K562 (cell line): ENCODE measurements around the gene ADCY1. TPM values are rescaled to one million over a fixed set of nuclear protein-coding genes. Genes with fewer than 3 reads are reported as not detected.

ENCODE experiments used
- ATAC-seq: fragments of 200-7000 bp; cut with Tn5 transposase; 3 replicates; pipeline ENCODE4 v1.9.1; 2020; ENCODE audit warnings: moderate library complexity
- BruUV-seq: library from RNA; stranded (reverse); fragments of 400-500 nt; replicated peaks from 2 replicates; lab custom pipeline; 2021; lab: Mats Ljungman, UMichigan
- CTCF ChIA-PET: fragments of 300-600 bp; formaldehyde crosslinking; extraction: SDS; loops from one replicate; lab custom pipeline; 2021; ENCODE audit warnings: low intra/inter-chr PET ratio; lab: Yijun Ruan, JAX
- POLR2A ChIA-PET: fragments of 300-600, 350-650 bp; sonication (Branson Sonifier 250); formaldehyde crosslinking; extraction: SDS; loops from one replicate; lab custom pipeline; 2021; ENCODE audit warnings: antibody characterized with exemption, inconsistent platforms; lab: Yijun Ruan, JAX
- DNase-seq, 4 experiments: peaks; one replicate each; pipeline versions ENCODE4 v3.0.0 to v3.0.0-alpha.2; 2011 to 2018; ENCODE audit warnings: low spot score in 3 of 4, mixed read lengths in 3 of 4; ENCODE audit errors: extremely low read depth in 1 of 4
- FAIRE-seq: peaks from 2 replicates; lab custom pipeline; 2011; peaks lifted over from hg19 to GRCh38; lab: Jason Lieb, UNC
- H2AFZ ChIP-seq: 2 replicates; pipeline ENCODE4 v1.6.0; 2011; ENCODE audit warnings: low read depth, low read length, control low read depth, inconsistent platforms
- H3K27ac ChIP-seq: fragments of 200-600 bp; 3 replicates; pipeline ENCODE4 v1.8.0; 2011; ENCODE audit warnings: low read depth, mild to moderate bottlenecking, control low read depth, inconsistent platforms, low read length, moderate library complexity, mixed read lengths; ENCODE audit errors: extremely low read depth
- H3K27me3 ChIP-seq, 2 experiments: fragments of 300-600 bp in 1 of 2; 2 replicates in 1 of 2; 3 replicates in 1 of 2; pipeline versions ENCODE4 v1.6.0 to v1.8.0; 2011; ENCODE audit warnings: inconsistent platforms in 2 of 2, low read length in 2 of 2, mild to moderate bottlenecking in 1 of 2, mixed read lengths in 1 of 2, moderate library complexity in 1 of 2; ENCODE audit not compliant: control insufficient read depth in 2 of 2, insufficient read depth in 2 of 2
- H3K36me3 ChIP-seq: fragments of 300-600 bp; 3 replicates; pipeline ENCODE4 v1.8.0; 2011; ENCODE audit warnings: mild to moderate bottlenecking, low read length, inconsistent platforms; ENCODE audit not compliant: control insufficient read depth, insufficient read depth
- H3K4me1 ChIP-seq, 2 experiments: fragments of 200-600 bp in 1 of 2; replicated peaks in 1 of 2; 2 replicates in 1 of 2; 3 replicates in 1 of 2; pipeline versions ENCODE4 v1.5.1 to v1.8.0; 2011; ENCODE audit warnings: inconsistent platforms in 2 of 2, low read length in 2 of 2, mild to moderate bottlenecking in 1 of 2, mixed read lengths in 1 of 2, moderate library complexity in 1 of 2; ENCODE audit not compliant: control insufficient read depth in 2 of 2, insufficient read depth in 2 of 2
- H3K4me2 ChIP-seq: 2 replicates; pipeline ENCODE4 v1.6.1; 2011; ENCODE audit warnings: low read length, control low read depth, inconsistent platforms, mixed read lengths; ENCODE audit not compliant: insufficient read depth
- H3K4me3 ChIP-seq: fragments of 200-600 bp; sonication (generic), shearing (Covaris generic); 2 replicates; pipeline ENCODE4 v1.5.1; 2016; ENCODE audit warnings: control low read depth, inconsistent platforms
- H3K79me2 ChIP-seq: fragments of 200-600 bp; 3 replicates; pipeline ENCODE4 v1.8.0; 2011; ENCODE audit warnings: low read length, inconsistent platforms; ENCODE audit not compliant: control insufficient read depth, insufficient read depth
- H3K9ac ChIP-seq, 2 experiments: 2 replicates each; pipeline versions ENCODE4 v1.6.0 to v1.6.1; 2011; ENCODE audit warnings: low read depth in 2 of 2, low read length in 2 of 2, control low read depth in 1 of 2, inconsistent platforms in 1 of 2, mild to moderate bottlenecking in 1 of 2, mixed read lengths in 1 of 2; ENCODE audit not compliant: insufficient read depth in 1 of 2
- H3K9me1 ChIP-seq: one replicate; pipeline ENCODE4 v1.6.0; 2011; ENCODE audit warnings: inconsistent platforms, mild to moderate bottlenecking, low read length, moderate library complexity; ENCODE audit not compliant: control insufficient read depth, insufficient read depth
- H3K9me3 ChIP-seq: replicated peaks from 2 replicates; pipeline ENCODE4 v1.5.1; 2011; ENCODE audit warnings: low read depth, low read length, inconsistent platforms; ENCODE audit not compliant: control insufficient read depth, insufficient read depth
- H4K20me1 ChIP-seq: replicated peaks from 2 replicates; pipeline ENCODE4 v1.6.1; 2011; ENCODE audit warnings: low read length, inconsistent platforms, mixed read lengths; ENCODE audit not compliant: control insufficient read depth, insufficient read depth
- CCNT2 ChIP-seq: IDR thresholded peaks from 2 replicates; pipeline ENCODE4 v1.6.1; 2011; ENCODE audit warnings: borderline replicate concordance, low read depth, mild to moderate bottlenecking, moderate library complexity, mixed read lengths, low read length; ENCODE audit not compliant: insufficient read length; ENCODE audit errors: extremely low read depth
- CXXC5 ChIP-seq: fragments of 250-450 bp; sonication (Bioruptor Pico); IDR thresholded peaks from 2 replicates; pipeline ENCODE4 v1.8.0; 2022; ENCODE audit warnings: inconsistent platforms, mild to moderate bottlenecking, moderate library complexity
- FOXK2 ChIP-seq, 2 experiments: fragments of 450-650 bp; IDR thresholded peaks in 1 of 2; conservative IDR thresholded peaks in 1 of 2; 2 replicates each; pipeline ENCODE4 v1.6.1; 2016; ENCODE audit warnings: low read depth in 2 of 2, mild to moderate bottlenecking in 1 of 2
- HDAC8 ChIP-seq: fragments of 450-650 bp; IDR thresholded peaks from 2 replicates; pipeline ENCODE4 v1.6.1; 2016; ENCODE audit warnings: mild to moderate bottlenecking, missing genetic modification characterization, moderate library complexity, missing compliant biosample characterization
- MCM7 ChIP-seq, 2 experiments: fragments of 450-650 bp; IDR thresholded peaks; 2 replicates each; pipeline ENCODE4 v1.6.1; 2016 to 2018
- ZNF274 ChIP-seq: IDR thresholded peaks from 2 replicates; pipeline ENCODE4 v1.6.1; 2011; ENCODE audit warnings: low read depth, mild to moderate bottlenecking, low read length, moderate library complexity, borderline replicate concordance
- ZNF551 ChIP-seq: fragments of 250-450 bp; sonication (Bioruptor Pico); IDR thresholded peaks from 2 replicates; pipeline ENCODE4 v1.5.0; 2021; ENCODE audit warnings: mild to moderate bottlenecking, moderate library complexity
- ZNF584 ChIP-seq: fragments of 200-800 bp; sonication (Bioruptor generic); IDR thresholded peaks from 2 replicates; pipeline ENCODE4 v1.6.1; 2016; ENCODE audit warnings: low read depth, mild to moderate bottlenecking, missing genetic modification characterization, missing compliant biosample characterization
- ZNF79 ChIP-seq: fragments of 250-450 bp; sonication (Bioruptor Pico); IDR thresholded peaks from 2 replicates; pipeline ENCODE4 v1.4.0; 2020; ENCODE audit warnings: low read depth, mild to moderate bottlenecking, moderate library complexity
- WGBS: fragments of 100-300 bp; shearing (Covaris generic); methylation state at CpG from one replicate; pipeline ENCODE4 v1.1.6; 2016; ENCODE audit warnings: low coverage, mixed read lengths; ENCODE audit not compliant: insufficient coverage; ENCODE audit errors: missing lambda C conversion rate; 5-methylcytosine and 5-hydroxymethylcytosine counted together
- in situ Hi-C: fragments of 300-500 bp; cut with MboI; formaldehyde crosslinking; loops from 4 replicates; pipeline ENCODE4 v1.15.0; 2018; ENCODE audit warnings: inconsistent platforms, mixed read lengths
- intact Hi-C: fragments of 100-400 bp; cut with micrococcal nuclease; formaldehyde crosslinking; loops from 2 replicates; pipeline ENCODE4 v1.14.2; 2022
- polyA plus RNA-seq, 8 experiments: library from polyadenylated mRNA; depleted of rRNA in 4 of 8; stranded (reverse) in 5 of 8; unstranded in 3 of 8; fragments of >200 nt; fragmentation: Nextera tagmentation in 2 of 8; fragmentation: Illumina TruSeq in 1 of 8; extraction: Ambion mirVana in 2 of 8; extraction: Trizol in 1 of 8; gene quantifications; 2 replicates each; pipeline versions ENCODE4 v1.2.1 to v1.2.3, GENCODE V29; 2011 to 2014; ENCODE audit warnings: inconsistent platforms in 1 of 8, missing spikeins in 1 of 8
- total RNA-seq, 7 experiments: library from RNA; depleted of rRNA in 6 of 7; stranded (reverse); fragments of >200 nt in 6 of 7; fragmentation: Illumina TruSeq in 2 of 7; extraction: Trizol in 2 of 7; gene quantifications; 2 replicates each; pipeline versions ENCODE4 v1.2.1 to v1.2.3, GENCODE V29; 2011 to 2021; ENCODE audit warnings: low replicate concordance in 1 of 7
- TF ChIP-seq, protein P1 (sequence below): fragments of 250-450 bp; sonication (Bioruptor Pico); IDR thresholded peaks from 2 replicates; pipeline ENCODE4 v1.5.0; 2021
- TF ChIP-seq, protein P2 (sequence below): fragments of 450-650 bp; formaldehyde crosslinking; conservative IDR thresholded peaks from 2 replicates; pipeline ENCODE4 v1.4.0; 2022; ENCODE audit warnings: mild to moderate bottlenecking, missing genetic modification characterization

Gene ADCY1
- total and polyA plus RNA-seq, 9 of the 15 experiments (the other 6 are each of a cell fraction or from before 2014, with no cell fraction given) = under 0.01 to 0.18 (median 0.10) TPM; not detected in 4

DNA sequence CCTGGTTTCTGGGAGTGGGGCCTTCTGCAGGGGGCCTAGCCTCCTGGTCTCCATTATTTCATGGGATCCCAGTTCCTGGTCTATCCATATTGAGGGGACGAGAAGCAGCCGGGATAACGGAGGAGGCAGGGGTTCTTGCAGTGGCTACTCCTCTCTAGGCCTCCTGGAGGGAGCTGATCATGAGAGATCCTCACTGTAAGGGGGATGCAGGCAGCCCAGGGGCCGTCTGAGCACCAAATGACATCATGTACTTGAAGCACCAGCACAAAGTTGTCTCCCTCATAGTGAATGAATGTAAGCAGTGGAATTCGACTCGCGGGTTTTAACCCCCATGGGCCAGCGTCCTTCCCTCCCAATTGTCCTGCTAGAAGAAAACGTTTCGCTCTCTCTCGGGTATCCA is 964 bp upstream of the ADCY1 start (continued):
- TF ChIP-seq ZNF584 (no peak), ZNF551 (CRISPR knock-in tag) (no peak), HDAC8 (tag) (no peak), MCM7 (IDR thresholded peaks at IDR 0.05) (no peak), CCNT2 (no peak)
- TF ChIP-seq, all 486 proteins: peak for 0

DNA sequence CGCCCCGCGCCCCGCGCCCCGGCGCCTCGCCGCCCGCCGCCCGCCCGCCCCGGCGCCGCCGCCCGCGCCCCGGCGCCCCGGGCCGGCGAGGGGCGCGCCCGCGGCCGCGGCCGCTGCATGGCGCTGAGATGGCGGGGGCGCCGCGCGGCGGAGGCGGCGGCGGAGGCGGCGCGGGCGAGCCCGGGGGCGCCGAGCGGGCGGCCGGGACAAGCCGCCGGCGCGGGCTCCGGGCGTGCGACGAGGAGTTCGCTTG is 174 bp downstream of the ADCY1 start:
- no peaks in the 10 kb centered on the region for H3K36me3 ChIP-seq
- no peaks in the 10 kb centered on the region for H3K9me1 ChIP-seq
- no peaks in the 10 kb centered on the region for H3K9me3 ChIP-seq
- CTCF ChIA-PET = no interaction called here
- no peak overlapping the region for H2AFZ ChIP-seq
- H3K27me3 ChIP-seq = peaks cover 12 to 46% of the 10 kb centered on the region in 2 experiments; a peak in 3 of 5 replicates
- no TSS peak for BruUV-seq
- H3K79me2 ChIP-seq = no peaks in the 10 kb centered on the region
- peaks cover 0 to 21% of the 10 kb centered on the region in 2 experiments; a peak in 2 of 5 replicates for H3K4me1 ChIP-seq
- POLR2A ChIA-PET = no interaction called here
- intact Hi-C loops (no loop called here), in situ Hi-C loops (no loop called here)
- WGBS = under 1% methylated on average over 27 of the region's 60 CpGs
- H3K27ac ChIP-seq = no peak overlapping the region
- no peaks in the 10 kb centered on the region for H4K20me1 ChIP-seq
- ATAC-seq (no peak), FAIRE-seq (no peak), DNase-seq (no peak)
- TF ChIP-seq ZNF274 (no peak), FOXK2 (conservative IDR thresholded peaks at IDR 0.05 in 1 of 2, IDR thresholded peaks at IDR 0.05 in 1 of 2; ENCODE audit: low read depth in 2 of 2) (no peak), CXXC5 (CRISPR knock-in tag) (0 out of 2 replicates have a peak, but pooled peaks have one; percentile 19), ZNF79 (no peak)
- TF ChIP-seq, protein P1, sequence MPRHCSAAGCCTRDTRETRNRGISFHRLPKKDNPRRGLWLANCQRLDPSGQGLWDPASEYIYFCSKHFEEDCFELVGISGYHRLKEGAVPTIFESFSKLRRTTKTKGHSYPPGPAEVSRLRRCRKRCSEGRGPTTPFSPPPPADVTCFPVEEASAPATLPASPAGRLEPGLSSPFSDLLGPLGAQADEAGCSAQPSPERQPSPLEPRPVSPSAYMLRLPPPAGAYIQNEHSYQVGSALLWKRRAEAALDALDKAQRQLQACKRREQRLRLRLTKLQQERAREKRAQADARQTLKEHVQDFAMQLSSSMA (CRISPR knock-in tag) = no peak
- TF ChIP-seq, protein P2, sequence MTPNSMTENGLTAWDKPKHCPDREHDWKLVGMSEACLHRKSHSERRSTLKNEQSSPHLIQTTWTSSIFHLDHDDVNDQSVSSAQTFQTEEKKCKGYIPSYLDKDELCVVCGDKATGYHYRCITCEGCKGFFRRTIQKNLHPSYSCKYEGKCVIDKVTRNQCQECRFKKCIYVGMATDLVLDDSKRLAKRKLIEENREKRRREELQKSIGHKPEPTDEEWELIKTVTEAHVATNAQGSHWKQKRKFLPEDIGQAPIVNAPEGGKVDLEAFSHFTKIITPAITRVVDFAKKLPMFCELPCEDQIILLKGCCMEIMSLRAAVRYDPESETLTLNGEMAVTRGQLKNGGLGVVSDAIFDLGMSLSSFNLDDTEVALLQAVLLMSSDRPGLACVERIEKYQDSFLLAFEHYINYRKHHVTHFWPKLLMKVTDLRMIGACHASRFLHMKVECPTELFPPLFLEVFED (CRISPR knock-in tag) = no peak
- H3K4me2 ChIP-seq = no peak overlapping the region; the same call in 1 of the 2 replicates
- no peak overlapping the region for H3K4me3 ChIP-seq
- H3K9ac ChIP-seq = peak overlapping the region in 1 of 2 experiments; percentile 64; a peak in 1 of 4 replicates
